SK-N-MC (cell line): ENCODE data around the gene NEDD4L.

Source experiments
- DNase-seq: peaks from one replicate; pipeline ENCODE4 v3.0.0-alpha.2; 2011; ENCODE audit warnings: low read depth, low spot score
- H3K27ac ChIP-seq: fragments of 200-600 bp; sonication (generic); 2 replicates; pipeline ENCODE4 v1.5.1; 2016; ENCODE audit warnings: mixed run types
- H3K36me3 ChIP-seq: fragments of 200-600 bp; sonication (generic); 2 replicates; pipeline ENCODE4 v1.6.1; 2017; ENCODE audit warnings: antibody characterized with exemption, low read length, mixed read lengths; ENCODE audit not compliant: insufficient read depth
- H3K4me3 ChIP-seq: fragments of 200-600 bp; sonication (generic); 2 replicates; pipeline ENCODE4 v1.5.1; 2016
- H3K9ac ChIP-seq: fragments of 200-600 bp; sonication (generic); 2 replicates; pipeline ENCODE4 v1.8.0; 2017; ENCODE audit warnings: mixed run types, mixed read lengths; ENCODE audit not compliant: insufficient read length
- H3K9me3 ChIP-seq: fragments of 200-600 bp; sonication (generic); 2 replicates; pipeline ENCODE4 v1.6.1; 2017; ENCODE audit warnings: low read depth, mild to moderate bottlenecking, antibody characterized with exemption, low read length, moderate library complexity, mixed read lengths
- EZH2 ChIP-seq: fragments of 200-600 bp; sonication (generic); IDR thresholded peaks from one replicate; pipeline ENCODE4 v1.6.1; 2017; ENCODE audit warnings: antibody characterized with exemption
- FOXP2 ChIP-seq: optimal IDR thresholded peaks from 2 replicates; pipeline ENCODE3; 2011; ENCODE audit warnings: mild to moderate bottlenecking, moderate library complexity; ENCODE audit not compliant: insufficient read depth; ENCODE audit errors: extremely low read length, control extremely low read depth
- POLR2AphosphoS5 ChIP-seq: IDR thresholded peaks from 2 replicates; pipeline ENCODE4 v1.6.1; 2012; ENCODE audit warnings: mild to moderate bottlenecking, low read depth, low read length, borderline replicate concordance

NEDD4L gene

DNA sequence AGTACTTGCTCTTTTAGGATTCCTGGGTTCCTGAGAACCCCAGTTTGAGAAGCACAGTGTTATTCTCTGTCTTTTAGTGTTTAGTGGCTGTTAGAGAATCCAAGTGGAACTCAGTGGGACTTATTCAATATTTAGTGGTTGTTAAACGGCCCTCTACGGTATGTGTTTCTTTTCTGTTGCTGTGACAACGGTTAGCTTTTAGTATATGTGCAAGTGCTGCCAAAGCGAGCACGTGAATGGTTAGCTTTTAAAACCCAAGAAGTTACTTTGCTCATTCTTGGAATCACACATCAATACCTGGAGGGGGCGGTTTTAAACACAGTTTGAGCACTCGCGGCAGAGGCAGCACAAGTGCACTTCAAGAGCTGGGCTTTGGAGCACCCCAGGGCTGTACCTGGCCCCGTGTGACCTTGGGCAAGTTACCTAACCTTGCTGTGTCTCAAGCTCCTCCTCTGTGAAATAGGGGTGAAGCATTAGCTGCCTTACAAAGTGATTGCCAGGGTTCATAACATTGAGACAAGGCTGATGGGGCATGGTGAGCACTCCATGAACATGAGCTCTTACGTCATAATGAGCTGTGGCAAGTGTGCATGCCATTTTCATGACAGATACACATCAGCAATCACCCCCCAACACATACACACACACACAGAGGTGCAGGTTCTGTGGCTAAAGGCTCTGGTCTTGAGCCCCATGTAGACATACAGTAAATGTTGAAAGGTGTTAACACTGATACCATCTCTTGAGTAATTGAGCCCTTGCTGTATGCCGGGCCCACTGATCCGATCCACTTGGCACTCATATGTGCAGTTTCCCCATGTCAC, 350.8 kb downstream of the NEDD4L start:
- Histone ChIP-seq H3K27ac (no peak overlapping the region), H3K9me3 (no peaks in the 10 kb centered on the region), H3K4me3 (no peak overlapping the region), H3K9ac (no peak overlapping the region), H3K36me3 (no peaks in the 10 kb centered on the region)
- DNase-seq, result no peak
- TF ChIP-seq EZH2 (no peak), POLR2AphosphoS5 (no peak), FOXP2 (no peak)

DNA sequence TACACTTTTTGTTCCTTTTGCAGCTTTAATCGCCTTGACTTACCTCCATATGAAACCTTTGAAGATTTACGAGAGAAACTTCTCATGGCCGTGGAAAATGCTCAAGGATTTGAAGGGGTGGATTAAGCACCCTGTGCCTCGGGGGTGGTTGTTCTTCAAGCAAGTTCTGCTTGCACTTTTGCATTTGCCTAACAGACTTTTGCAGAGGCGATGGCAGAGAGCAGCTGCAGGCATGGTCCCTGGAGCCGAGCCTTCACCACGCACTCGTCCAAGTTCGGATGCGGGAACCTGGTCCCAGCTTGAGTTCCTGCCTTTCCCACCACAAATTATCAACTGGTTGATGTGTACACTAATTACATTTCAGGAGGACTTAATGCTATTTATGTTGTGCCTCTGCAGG, 352.1 kb downstream of the NEDD4L start:
- no peak overlapping the region for H3K9ac ChIP-seq
- TF ChIP-seq EZH2 (no peak), FOXP2 (no peak), POLR2AphosphoS5 (no peak)
- H3K36me3 ChIP-seq, result no peaks in the 10 kb centered on the region
- no peak overlapping the region for H3K4me3 ChIP-seq
- H3K27ac ChIP-seq, result no peak overlapping the region
- DNase-seq, result no peak
- H3K9me3 ChIP-seq, result no peaks in the 10 kb centered on the region

DNA sequence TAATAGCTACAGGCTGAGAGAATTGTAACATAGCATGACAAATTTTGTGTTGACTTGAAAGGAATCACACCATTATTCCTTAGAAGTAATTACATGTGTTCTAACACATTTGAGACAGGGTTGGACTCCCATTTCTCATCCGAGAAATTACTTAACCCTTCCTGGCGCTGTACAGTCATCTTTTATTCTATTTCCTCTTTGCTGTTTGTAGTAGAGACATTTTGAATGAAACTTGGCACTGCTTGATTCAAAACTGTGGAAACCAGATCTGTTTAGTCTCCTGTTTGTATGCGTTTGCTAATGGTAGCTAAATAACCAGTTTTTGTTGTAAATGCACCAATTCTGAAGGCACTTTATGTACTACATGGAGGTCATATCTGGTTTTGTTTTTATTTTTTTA, 352.9 kb downstream of the NEDD4L start:
- H3K27ac ChIP-seq, result no peak overlapping the region
- H3K9me3 ChIP-seq, result no peaks in the 10 kb centered on the region
- no peak overlapping the region for H3K4me3 ChIP-seq
- no peak for DNase-seq
- no peak overlapping the region for H3K9ac ChIP-seq
- H3K36me3 ChIP-seq, result no peaks in the 10 kb centered on the region
- no peak for TF ChIP-seq FOXP2
- no peak for TF ChIP-seq POLR2AphosphoS5
- TF ChIP-seq EZH2, result no peak

DNA sequence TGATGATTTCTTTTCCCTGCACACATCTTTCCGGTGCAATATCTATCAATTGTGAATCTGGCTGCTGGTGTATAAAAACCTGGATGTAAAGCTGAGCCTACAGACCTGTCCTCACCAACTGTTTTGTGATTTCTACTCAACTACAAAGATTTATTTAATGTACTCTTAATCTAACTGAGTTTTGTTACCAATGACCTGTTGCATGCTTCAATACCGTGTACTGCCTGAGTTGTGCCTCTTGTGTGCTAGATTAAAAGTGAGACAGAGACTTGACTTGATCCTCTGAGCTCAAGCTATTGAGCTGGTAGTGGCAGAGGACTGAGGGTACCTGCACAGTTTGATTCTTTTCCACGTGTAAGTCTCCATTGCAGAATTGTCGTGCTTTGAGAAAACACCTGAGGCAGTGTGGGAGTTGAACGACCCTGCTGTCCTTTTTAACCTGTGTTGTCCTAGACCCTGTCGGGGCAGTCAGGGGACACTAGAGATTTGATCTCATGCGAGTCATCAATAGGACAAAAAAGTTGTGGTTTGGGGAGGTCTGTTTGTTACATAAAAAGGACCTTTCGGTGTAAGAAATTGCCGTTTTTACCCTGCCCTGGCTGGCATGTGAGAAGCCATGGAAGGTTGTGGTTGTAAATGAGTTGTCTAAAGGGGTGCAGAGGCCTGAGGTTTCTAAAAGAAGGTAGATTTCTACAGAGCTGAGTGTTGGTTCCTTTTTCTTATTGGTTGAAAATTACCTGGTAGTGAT, 353.5 kb downstream of the NEDD4L start:
- no peaks in the 10 kb centered on the region for H3K9me3 ChIP-seq
- no peak overlapping the region for H3K9ac ChIP-seq
- TF ChIP-seq FOXP2 (no peak), POLR2AphosphoS5 (no peak), EZH2 (no peak)
- no peak overlapping the region for H3K4me3 ChIP-seq
- H3K36me3 ChIP-seq, result no peaks in the 10 kb centered on the region
- no peak overlapping the region for H3K27ac ChIP-seq
- DNase-seq, result no peak

DNA sequence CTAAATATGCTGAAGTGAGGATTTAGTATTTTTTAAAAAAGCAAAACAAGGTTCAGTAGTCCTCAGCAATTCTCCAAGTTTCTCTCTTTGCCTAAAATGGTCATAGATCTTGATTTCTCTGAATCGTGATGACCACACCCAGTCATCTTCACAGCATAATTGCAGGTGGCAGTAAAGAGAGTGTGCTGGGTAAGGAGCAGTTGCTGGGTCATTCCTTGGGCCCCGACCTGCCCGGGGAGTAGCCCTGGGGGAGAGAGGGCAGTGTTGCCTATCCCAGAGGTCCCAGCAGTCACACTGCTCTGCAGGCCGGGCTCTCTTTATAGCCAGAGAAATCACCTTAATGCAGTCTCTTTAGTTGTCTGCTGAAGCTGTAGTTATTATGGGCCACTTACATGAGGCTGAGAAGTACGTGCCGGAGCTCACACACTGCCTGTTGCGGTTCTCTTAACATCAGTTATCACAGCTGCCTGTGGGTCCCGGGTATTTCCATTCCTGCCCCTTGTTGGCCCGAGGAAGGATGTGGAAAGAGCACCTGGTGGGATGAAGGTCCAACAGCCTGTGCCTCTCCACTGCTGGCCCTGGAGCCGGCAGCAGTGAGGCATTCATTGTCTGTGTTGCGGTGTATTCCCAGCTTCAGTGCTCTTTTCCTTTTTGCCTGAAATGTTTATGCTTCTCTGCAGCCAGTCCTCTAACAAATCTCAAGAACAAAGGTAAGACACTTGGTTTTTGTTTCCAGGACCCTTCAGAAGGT, 354.8 kb downstream of the NEDD4L start:
- no peaks in the 10 kb centered on the region for H3K36me3 ChIP-seq
- H3K27ac ChIP-seq, result no peak overlapping the region
- no peak for DNase-seq
- H3K9me3 ChIP-seq, result no peaks in the 10 kb centered on the region
- TF ChIP-seq FOXP2, result no peak
- TF ChIP-seq POLR2AphosphoS5, result no peak
- TF ChIP-seq EZH2, result no peak
- H3K9ac ChIP-seq, result no peak overlapping the region
- H3K4me3 ChIP-seq, result no peak overlapping the region

DNA sequence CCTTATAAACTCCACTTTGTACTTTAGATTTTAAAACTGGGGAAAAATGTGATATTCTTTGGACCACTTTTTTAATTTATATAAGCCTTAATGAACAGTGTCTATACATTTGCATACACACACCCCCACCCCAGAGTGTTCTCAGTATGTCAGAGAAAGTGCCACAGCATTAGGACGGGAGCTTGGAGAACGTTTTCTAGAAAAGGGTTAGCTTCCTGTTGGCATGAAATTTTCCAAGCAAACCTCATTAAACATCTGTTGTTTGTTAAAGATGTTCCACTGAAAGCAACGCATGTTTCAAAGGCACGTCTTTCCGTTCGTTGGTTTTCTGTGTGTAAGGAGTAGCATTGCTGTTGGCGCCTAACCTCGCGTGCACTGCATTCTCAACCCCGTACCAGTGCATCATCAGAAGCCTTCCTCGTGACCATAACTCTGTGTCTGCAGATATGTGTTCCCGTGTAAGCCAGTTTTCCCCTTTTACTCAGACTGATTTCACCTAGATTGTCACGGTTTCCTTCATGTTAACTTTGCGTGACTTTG, 356.4 kb downstream of the NEDD4L start:
- peak; percentile 87 for DNase-seq
- peak overlapping the region; percentile 72 for H3K27ac ChIP-seq
- no peaks in the 10 kb centered on the region for H3K36me3 ChIP-seq
- no peak for TF ChIP-seq EZH2
- TF ChIP-seq POLR2AphosphoS5, result peak; percentile 43; the same call in 1 of the 2 replicates
- H3K9me3 ChIP-seq, result no peaks in the 10 kb centered on the region
- H3K4me3 ChIP-seq, result peak overlapping the region; percentile 45
- H3K9ac ChIP-seq, result peak overlapping the region; percentile 9

DNA sequence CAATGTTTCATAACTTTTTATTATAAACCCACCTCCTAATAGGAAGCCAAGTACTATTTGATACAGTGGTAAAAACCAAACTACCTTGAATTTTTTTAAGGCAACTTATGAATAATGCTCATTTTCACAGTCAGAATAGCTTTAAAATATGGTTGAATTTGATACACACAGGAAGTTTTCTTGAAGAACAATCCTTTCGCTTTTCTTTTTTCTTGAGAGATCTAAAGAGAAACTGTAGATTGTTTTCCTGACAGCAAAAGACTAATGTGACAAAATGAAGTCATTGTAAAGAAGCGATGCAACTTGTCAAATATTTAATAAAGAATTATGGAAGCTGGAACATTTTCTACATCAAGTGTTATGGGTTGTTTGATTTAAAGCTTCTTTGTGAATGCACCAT, 357.2 kb downstream of the NEDD4L start:
- Histone ChIP-seq H3K9me3 (no peaks in the 10 kb centered on the region), H3K27ac (peak overlapping the region; percentile 72; the same call in 1 of the 2 replicates), H3K4me3 (peak overlapping the region; percentile 45), H3K9ac (peak overlapping the region; percentile 9), H3K36me3 (no peaks in the 10 kb centered on the region)
- DNase-seq, result no peak
- TF ChIP-seq FOXP2, result no peak
- TF ChIP-seq EZH2, result no peak
- no peak for TF ChIP-seq POLR2AphosphoS5

DNA sequence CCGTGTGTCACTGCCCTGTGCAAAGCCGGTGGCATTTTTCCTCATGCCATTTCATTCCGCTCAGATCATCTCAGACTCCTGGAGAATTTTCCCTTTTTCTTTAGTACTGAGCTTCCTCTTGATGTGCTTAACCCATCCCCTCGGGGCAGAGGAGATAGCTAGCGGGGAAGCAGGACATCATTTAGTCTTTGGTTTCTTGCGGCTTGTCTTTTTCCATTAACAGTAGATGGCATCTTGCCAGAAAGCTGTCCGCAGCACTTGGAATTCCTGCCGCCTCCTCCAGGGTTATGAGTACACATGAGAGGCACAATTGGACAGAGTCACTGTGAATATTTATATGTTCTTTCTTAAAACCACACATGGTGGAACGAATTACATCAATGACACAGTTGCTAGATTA, 358.2 kb downstream of the NEDD4L start:
- no peak overlapping the region for H3K9ac ChIP-seq
- no peak overlapping the region for H3K27ac ChIP-seq
- no peaks in the 10 kb centered on the region for H3K36me3 ChIP-seq
- peak; percentile 36; the same call in 1 of the 2 replicates for TF ChIP-seq POLR2AphosphoS5
- TF ChIP-seq EZH2, result no peak
- peak; percentile 73 for DNase-seq
- H3K9me3 ChIP-seq, result no peaks in the 10 kb centered on the region
- 0 out of 2 replicates have a peak overlapping the region, but pooled peaks have one; percentile 2 for H3K4me3 ChIP-seq
